GM21723 (cell line): ENCODE results near the gene ARHGEF28.

Source experiments
- ATAC-seq: cut with Tn5 transposase; IDR thresholded peaks from one replicate; pipeline ENCODE4 v1.9.1; 2021; ENCODE audit warnings: mild to moderate bottlenecking, moderate library complexity; ENCODE audit not compliant: unreplicated experiment

Gene ARHGEF28

GRCh38 chr5:73812962-73813588 lies 187.1 kb downstream of the ARHGEF28 start:
- no peak for ATAC-seq

DNA sequence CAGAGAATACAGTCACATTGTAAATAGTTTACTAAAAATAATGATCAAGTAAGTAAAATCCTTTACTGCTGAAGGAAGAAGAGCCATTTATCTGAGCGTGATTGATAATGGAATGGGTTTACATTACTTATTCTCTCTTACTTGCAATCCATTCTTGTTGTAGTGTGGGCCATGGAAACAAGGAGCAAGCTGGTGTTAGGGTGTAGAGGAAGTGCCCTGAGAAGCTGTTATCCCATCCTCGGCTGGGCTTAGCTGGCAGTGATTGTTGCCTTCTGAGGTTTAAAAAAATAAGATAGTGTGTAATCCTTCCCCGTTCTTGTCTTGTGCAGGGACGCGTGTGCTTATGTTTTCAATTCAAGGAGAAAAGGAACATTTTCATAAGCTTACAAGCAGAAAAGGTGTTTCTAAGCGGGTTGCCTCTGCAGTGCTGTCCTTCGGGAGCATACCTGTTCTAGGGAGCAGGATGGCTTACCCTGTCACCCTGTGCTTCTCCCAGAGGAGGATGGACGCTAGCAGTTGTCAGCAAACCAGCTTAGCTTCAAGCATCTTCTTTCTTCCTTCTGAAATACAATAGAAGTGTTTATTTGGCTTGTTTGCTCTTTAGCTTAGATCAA lies 188.3 kb downstream of the ARHGEF28 start:
- no peak for ATAC-seq

DNA sequence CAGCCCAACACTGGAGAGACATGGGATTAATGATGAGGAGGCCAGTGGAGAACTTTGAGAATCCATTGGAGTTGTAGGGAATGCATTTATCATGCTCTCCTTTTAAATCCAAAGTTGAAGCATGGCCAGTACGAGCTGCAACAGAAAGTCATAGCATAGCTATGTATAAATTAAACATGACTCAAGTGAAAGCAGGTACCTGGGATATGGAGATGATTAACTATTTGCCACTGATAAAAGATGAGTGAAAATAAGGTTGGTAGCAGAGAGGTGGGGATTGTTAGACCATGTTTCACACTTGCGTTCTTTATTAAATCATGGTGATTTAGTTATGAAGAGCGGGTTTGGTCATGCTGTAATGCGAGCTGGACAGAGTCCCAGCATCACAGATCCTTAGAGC lies 189.6 kb downstream of the ARHGEF28 start:
- no peak for ATAC-seq

GRCh38 chr5:73816656-73817420 lies 190.8 kb downstream of the ARHGEF28 start:
- ATAC-seq: no peak

DNA sequence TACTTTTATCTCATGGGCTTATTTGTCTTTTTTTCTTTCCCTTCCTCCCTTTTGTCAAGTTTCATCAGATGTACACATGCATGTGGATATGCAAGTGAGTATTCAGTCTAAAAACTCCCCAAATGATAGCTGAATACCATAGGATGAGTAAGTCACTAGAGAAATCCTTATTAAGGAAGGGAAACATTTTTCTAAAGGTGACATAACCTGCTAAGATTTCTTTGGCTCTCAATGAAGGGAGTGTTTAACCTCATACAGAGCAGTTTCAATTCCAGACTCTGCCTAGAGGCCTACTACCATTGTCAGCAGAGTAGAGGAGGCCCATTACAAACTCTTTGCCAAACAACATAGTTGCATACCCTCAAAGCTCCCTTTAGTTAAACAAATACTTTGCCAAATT lies 192.4 kb downstream of the ARHGEF28 start:
- ATAC-seq: no peak

- ATAC-seq: no peak
Measured at GRCh38 chr5:73820326-73820725, 194.3 kb downstream of the ARHGEF28 start.

DNA sequence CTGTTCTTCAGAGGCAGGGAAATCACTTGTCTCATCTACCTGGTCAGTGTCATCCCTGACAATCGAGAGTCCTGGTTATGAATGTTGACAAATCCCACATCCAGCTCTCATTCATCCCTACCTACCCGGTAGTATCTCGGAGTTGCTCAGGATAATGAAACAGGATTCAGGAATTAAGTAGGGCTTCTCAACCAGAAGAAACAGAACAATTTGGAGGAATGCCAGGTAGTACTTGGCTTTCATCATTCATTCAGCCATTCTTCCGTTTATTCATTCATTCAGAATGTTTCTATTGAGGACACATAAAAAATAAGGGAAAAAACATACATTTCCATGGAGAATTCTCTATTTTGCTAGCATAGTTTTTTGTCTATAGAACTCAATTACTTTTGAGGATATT lies 195.0 kb downstream of the ARHGEF28 start:
- ATAC-seq: no peak

GRCh38 chr5:73822278-73822988 lies 196.4 kb downstream of the ARHGEF28 start:
- no peak for ATAC-seq

DNA sequence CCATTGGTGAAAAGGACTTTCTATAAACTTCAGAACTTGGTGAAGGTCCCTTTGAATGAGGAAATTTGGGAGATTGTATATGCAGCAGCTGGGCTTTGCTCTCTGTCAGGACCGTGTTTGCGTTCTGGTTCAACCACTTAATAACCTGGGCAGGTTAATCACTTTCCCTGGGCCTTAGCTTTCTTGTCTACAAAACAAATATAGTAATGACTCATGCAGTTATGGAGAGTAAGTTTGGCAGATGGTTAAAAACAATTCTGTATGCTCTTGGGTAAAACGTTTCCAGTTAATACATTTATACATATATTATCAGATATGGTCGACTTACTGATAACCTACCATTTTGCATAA lies 197.0 kb downstream of the ARHGEF28 start:
- no peak for ATAC-seq

GRCh38 chr5:73823508-73823925 lies 197.5 kb downstream of the ARHGEF28 start:
- ATAC-seq: no peak

GRCh38 chr5:73825199-73825598 lies 199.2 kb downstream of the ARHGEF28 start:
- no peak for ATAC-seq

DNA sequence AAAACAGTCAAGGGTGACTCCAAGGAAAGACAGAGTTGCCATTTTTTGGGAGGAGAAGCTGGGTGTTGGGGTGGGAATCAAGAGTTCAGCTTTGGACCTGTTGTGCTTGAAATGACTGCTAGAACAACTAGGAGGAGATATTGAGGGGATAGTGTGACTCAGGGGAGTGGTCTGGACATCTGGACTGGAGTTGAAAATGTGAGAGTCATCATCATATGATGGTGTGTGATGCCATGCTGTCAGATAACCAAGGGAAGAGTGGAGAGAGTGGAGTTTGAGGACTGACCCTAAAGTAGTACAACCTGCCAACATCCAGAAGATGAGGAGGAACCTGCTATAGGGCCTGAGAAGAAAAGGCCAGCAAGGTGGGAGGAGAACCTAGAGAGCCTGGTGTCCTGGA lies 199.7 kb downstream of the ARHGEF28 start:
- ATAC-seq: no peak

DNA sequence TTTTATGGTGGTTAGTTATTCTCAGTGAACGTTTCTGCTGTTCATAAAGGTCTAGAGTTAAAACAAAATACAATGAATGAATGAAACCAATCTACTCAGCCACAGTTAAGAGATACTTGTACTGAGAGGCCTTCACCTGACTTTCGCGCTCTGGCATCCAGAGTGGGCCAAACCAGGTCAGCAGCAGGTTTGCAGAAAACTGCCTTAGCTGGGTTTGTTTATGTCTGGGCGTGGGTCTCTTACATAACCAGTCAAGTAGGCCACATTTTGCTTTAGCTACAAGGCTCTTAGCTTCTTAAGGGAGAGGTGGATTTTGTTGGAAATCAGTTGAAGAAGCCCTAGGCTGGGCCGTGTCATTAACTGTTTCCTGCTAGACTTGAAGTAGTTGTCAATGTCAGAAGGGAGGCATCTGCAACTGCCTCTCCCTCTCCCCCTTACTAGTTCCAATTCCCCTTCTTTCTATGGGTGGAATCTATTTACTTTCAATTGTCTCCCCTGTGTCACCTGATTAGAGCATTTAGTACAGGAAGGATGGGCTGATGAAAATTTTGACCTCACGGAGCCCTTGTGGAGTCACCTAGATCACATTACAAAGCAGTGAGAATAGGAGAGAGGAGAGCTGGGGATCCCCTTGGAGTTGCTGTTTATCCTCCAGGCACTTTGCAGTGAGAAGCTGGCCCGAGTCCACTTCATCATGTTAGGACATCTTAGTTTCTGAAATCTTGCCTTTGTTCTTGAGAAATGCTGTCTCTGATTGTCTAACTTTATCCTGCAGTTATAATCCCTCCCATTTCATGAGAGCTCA lies 200.5 kb downstream of the ARHGEF28 start:
- no peak for ATAC-seq

DNA sequence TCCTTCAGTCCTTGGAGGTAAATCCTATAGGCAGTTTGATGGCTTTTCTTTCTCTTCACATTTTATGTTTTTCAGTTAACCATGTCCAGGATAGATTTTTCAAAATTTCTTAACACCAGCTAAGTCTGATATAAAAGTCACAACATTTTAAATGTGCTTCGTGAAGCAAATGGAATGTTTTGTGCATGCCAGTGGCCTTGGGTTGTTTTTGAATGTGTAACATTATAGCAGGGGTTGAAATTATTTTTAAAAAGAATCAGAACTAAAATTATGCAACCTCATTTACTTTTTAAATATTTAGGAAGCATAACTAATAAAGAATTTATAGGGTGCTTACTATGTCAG lies 201.1 kb downstream of the ARHGEF28 start:
- no peak for ATAC-seq

GRCh38 chr5:73828465-73828864 lies 202.5 kb downstream of the ARHGEF28 start:
- ATAC-seq: no peak

DNA sequence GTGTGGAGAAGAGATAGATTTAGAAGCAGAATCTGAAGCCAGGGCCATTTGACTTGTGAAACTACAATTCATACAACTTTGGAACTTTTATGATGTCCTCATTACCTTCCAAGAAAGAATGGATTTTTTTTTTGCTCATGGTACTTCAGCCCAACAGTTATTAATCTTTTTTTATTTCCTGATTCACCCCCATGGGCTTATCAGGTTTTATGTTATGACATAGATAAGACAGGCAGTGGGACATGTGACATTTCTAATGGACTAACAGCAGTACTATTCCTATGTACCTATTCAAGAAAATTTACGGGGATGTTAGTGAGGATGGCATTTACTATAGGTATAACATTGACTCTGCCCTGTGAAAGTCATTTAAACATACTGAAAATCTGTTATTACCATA lies 204.7 kb downstream of the ARHGEF28 start:
- no peak for ATAC-seq

DNA sequence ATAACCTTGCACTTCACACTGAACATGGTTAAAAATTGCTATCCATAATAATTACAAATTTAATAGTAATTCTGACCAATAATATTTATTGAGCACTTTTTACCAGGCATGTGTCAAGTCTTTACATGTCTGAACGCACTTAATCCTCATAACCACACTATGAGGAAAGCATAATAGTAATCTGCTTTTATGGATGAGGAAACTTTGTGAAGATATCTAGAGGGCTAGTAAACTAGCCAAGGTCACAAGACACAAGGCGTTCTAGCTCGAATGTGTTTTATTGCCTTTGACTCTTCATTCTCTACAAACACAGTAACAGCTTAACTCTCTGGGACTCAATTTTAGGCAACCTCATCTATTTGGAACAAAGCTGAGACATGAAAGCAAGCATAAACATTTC lies 205.1 kb downstream of the ARHGEF28 start:
- ATAC-seq: no peak

- ATAC-seq: no peak
Measured at GRCh38 chr5:73834693-73835092, 208.7 kb downstream of the ARHGEF28 start.

- ATAC-seq: no peak
Measured at GRCh38 chr5:73835726-73836125, 209.7 kb downstream of the ARHGEF28 start.

DNA sequence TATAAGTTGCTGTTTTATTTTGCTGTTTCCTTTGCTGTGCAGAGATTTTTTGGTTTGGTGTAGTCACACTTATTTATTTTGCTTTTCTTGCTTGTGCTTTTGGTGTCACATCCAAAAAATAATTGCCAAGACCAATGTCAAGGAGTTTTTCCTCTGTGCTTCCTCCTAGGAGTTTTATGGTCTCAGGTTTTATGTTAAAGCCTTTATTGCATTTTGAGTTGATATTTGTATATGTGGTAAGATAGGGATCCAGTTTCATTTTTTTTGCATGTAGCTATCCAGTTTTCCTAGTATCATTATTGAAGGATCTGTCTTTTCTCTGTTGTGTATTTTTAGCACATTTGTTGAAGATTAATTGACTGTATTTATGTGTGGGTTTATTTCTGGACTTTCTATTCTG lies 210.6 kb downstream of the ARHGEF28 start:
- ATAC-seq: no peak

DNA sequence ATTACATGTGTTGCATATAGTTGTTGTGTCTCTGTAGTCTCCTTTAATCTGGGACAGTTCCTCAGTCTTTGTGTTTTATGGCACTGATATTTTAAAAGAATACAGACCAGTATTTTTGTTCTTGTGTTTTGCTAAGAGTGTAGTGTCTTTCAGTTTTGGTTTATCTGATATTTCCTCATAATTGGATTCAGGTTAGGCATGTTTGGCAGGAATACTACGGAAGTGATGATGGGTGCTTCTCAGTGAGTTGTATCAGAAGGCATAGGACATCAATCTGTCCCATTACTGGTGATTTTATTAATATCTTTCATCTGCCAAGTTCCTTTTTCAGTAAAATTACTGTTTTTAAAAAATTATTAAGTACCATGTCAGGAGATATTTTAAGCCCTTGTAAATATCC lies 212.9 kb downstream of the ARHGEF28 start:
- no peak for ATAC-seq
